LHCN-M2 (cell line): ENCODE measurements around the gene TOMT. TPM values are rescaled to one million over a fixed set of nuclear protein-coding genes. Genes with fewer than 3 reads are reported as not detected.

Source experiments
- total RNA-seq: library from RNA; depleted of rRNA; stranded (reverse); fragments of >200 nt; gene quantifications from 2 replicates; pipeline ENCODE4 v1.2.3, GENCODE V29; 2014; rRNA removed

Gene TOMT
- total RNA-seq, 1 experiment from 2014 or later, result not detected

Other genes with a start within 250 kb of the TOMT start
- not detected in 2 replicates for gene DEFB131B, start 227.5 kb upstream of the TOMT start, total RNA-seq
- gene XNDC1N, start 177.3 kb upstream of the TOMT start, total RNA-seq, result 3.7 and 6.9 TPM in 2 replicates
- 26.1 and 28.4 TPM in 2 replicates for gene RNF121, start 176.9 kb upstream of the TOMT start, total RNA-seq
- 0.90 and 1.8 TPM in 2 replicates for gene IL18BP, start 107.0 kb upstream of the TOMT start, total RNA-seq
- 120 and 132 TPM in 2 replicates for gene NUMA1, start 25.4 kb upstream of the TOMT start, total RNA-seq
- 6.4 and 7.8 TPM in 2 replicates for gene LRRC51, start 25.1 kb upstream of the TOMT start, total RNA-seq
- gene LAMTOR1, start 2.6 kb upstream of the TOMT start, total RNA-seq, result 150 and 155 TPM in 2 replicates
- gene ANAPC15, start 6.8 kb downstream of the TOMT start, total RNA-seq, result 33.9 and 42.8 TPM in 2 replicates
- gene FOLR3, start 29.8 kb downstream of the TOMT start, total RNA-seq, result not detected in 2 replicates
- gene FOLR1, start 86.2 kb downstream of the TOMT start, total RNA-seq, result 0.17 TPM in 1 of 2 replicates, not detected in the other
- gene FOLR2, start 110.9 kb downstream of the TOMT start, total RNA-seq, result not detected in 2 replicates
- gene INPPL1, start 118.8 kb downstream of the TOMT start, total RNA-seq, result 72.8 and 140 TPM in 2 replicates
- gene PHOX2A, start 138.3 kb downstream of the TOMT start, total RNA-seq, result not detected in 2 replicates